Measurements from ENCODE around the gene MAGI1.

Gene MAGI1

DNA sequence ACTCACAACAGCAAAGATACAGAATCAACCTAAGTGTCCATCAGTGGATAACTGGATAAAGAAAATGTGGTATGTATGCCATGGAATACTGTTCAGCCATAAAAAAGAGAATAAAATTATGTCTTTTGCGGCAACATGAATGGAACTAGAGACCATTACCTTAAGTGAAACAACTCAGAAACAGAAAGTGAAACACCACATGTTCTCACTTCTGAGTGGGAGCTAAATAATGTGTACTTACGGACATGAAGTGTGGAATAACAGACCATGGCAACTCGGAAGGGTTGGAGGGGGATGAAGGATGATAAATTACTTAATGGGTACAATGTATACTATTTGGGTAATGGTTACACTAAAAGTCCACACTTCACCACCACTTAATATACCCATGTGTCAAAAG, 600.6 kb downstream of the MAGI1 start:
- no peak for DNase-seq

- DNase-seq: peak; percentile 2
These were observed 602.1 kb downstream of the MAGI1 start for GRCh38 chr3:65436580-65436979.

GRCh38 chr3:65433480-65433879, 605.2 kb downstream of the MAGI1 start:
- no peak for DNase-seq

GRCh38 chr3:65432388-65433003, 606.2 kb downstream of the MAGI1 start:
- DNase-seq: no peak

DNA sequence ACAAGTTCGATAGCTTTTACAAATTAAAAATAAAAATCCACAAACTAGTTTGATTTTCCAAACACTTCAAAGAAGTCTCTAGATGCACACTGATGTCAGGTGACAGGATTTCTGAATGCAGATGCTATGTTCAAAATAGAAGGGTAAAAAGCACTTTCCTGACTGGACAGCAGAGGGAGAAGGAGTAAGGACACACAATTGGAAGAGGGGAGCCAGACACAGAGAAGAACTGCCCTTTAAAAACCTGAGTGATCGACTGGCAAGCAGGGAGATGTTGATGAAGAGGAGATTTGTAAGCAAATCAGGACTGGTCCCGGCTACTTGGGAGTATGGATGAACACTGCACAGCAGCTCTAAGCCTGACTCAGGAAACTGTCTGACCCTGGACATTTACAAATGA, 612.8 kb downstream of the MAGI1 start:
- DNase-seq: no peak

DNA sequence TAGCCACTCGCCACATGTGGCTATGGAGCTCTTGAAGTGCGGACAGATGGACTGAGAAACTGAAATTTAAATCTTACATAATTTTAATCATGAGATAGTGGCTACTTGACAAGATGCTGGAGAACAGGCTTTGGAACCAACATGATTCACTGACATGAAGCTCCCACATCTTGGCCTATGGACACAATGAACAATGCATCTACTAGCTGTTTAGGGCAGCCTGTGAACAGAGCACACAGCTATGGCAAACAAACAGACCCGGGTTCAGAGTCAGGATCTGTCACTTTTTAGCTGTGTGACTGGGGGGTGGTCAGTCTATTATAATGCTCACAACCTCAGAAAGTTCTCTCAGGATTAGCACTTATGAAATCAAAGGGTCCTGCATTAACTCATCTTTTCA, 616.6 kb downstream of the MAGI1 start:
- DNase-seq: no peak

DNA sequence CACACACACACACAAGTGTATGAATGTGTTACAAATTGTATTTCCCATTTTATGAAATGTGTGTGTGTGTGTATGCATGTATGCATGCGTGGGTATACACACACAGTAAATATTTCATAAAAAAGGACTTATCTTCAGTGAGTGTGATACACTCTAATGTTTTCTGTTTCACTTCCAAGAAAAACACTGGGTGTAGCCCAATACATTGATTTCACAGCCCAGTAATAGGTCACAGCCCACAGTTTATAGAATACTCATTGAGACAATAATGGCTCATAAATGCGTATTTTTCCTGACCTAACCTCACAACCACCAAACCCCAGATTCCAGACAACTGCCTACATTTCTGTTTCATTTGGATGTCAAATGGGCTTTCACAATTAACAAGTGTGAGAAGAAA, 619.5 kb downstream of the MAGI1 start:
- DNase-seq: no peak

DNA sequence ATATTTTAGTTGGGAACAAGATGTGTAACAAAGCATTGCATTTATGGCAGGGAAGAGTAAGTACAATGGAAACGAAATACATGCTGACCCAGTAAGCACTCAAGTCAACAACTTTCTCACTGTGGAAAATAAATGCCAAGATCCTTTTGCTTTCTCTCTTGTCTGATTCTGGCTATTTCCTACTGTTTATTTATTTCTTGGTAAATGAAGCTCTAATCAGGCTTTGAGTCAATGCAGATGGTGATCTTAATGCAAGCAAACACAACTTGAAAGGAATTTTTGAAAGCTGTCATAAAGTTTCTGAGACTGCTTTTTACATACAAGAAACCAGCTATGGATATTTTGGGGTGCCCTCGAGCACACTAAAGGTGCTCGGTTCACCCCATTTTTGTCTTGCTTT, 624.8 kb downstream of the MAGI1 start:
- no peak for DNase-seq

- peak; percentile 36 for DNase-seq
These were observed 626.1 kb downstream of the MAGI1 start for GRCh38 chr3:65412588-65412987.

GRCh38 chr3:65411367-65411766, 627.4 kb downstream of the MAGI1 start:
- DNase-seq: no peak

- DNase-seq: no peak
These were observed 629.5 kb downstream of the MAGI1 start for GRCh38 chr3:65409176-65409569.

GRCh38 chr3:65408531-65409175, 630.1 kb downstream of the MAGI1 start:
- no peak for DNase-seq

- no peak for DNase-seq
These were observed 632.2 kb downstream of the MAGI1 start for GRCh38 chr3:65406470-65406869.

DNA sequence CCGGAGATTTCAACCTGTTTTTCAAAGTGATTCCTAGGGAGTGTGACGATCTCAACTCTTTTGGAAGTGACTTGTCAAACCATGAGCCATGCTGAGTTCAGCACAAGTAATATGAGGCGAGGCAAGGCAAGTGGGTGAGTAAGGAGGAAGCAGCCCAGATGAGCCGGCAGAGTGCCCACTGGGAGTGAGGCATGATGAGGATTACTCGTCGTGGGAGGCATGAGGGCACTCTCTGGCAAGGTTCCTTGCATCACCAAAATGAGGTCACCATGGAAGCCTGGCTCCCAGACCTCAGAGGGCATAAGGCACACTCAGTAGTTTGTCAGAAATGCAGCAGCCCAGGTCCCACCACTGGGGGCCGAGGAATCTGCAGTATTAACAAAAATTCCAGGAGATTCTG, 636.1 kb downstream of the MAGI1 start:
- DNase-seq: no peak

DNA sequence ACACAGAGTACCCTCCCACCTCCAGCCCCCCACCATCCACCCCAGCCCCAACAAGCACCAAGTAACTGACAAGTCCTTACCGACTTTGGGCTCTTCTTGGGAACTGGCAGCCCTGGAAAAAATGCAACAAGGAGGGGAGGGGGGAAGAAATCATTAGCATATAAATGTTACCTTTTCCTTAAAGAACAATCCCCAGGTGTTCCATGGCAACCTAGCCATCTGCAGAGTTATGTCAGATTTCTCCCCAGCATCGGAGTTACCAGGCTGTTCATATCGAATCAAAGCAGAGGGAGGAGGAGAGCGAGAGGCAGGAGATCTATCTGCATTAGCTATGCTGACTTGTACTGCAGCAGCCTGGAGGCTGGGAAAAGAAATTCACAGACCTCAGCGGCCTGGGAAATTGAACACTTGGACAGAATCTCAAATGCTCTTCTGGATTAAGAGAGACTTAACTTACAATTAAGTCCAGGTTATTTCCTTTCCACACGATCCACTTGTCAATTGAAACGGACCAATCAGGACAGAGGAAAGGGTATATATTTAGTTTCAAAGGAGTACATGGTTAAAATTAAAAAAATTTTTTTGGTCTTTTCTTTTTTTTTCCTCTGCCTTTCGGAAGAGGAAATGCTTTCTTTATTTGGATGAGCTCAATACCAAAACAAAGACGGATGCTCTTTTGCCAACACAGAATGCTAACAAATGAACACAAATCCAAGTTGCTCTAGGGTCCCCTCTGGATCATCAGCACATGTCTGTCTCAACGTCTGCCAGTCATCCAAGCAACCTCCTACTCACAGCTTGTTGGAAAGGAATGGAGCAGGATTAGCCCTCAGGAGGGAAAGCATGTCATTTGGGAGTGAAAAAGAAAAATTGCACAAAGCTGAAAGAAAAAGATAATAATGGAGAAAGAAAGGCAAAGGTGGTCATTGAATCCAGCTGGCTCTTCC, 637.1 kb downstream of the MAGI1 start:
- no peak for DNase-seq

DNA sequence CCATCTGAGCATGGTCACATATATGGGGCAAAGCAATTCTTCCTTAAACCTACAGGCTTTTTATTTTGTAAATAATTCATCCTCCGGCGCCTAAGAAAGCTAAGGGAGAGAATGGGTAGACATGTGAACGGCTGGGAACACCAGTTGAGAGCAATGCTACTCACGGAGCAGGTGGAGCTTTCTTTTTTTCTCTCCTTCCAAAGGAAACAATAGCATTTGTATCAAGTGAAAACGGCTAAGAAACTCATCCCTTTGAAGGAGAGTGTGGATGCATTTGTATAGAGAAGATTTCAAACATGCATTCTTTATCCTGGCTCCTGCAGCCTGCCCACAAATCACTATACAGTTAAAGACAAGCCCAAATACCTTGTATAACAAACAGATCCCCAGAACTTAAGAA, 637.8 kb downstream of the MAGI1 start:
- no peak for DNase-seq

- no peak for DNase-seq
These were observed 639.8 kb downstream of the MAGI1 start for GRCh38 chr3:65398953-65399352.

- DNase-seq: no peak
These were observed 642.6 kb downstream of the MAGI1 start for GRCh38 chr3:65396078-65396477.

DNA sequence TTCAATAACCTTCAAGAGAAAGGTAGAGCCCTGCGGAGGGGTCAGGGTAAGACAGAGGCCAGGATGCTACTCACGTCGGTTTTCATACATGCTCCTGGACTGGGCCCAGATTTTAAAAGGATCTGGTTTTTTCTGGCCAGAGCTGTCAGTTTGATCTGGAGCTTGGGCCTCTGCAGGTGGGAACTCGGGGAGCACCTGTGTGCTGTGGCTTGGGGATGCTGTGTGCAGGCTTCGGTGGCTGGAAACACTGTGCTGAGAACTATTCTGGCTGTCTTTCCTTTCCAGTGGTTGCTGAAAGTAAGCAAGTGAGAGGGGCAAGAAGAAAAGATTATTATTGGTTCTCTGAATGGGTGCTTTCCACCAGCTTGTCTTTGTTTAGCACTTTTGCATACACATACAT, 647.6 kb downstream of the MAGI1 start:
- DNase-seq: no peak

DNA sequence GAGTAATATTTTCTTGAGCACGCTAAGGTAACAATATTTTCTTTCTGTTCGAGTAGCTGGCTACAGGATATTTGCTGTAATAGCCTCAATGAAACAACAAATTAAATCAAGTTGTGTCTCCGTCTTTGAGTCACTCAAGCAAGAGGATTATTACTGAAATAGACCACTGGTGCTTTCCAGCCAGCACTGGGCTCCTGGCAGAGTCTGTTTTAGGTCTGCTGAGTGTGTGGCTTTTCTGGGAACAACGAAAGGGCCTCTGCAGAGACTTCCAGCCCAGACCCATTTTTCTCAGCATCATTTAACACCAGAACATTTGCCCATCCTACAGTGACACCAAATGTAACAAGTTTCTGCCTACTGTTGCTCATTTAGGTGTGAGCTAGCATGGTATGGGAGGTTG, 652.9 kb downstream of the MAGI1 start:
- no peak for DNase-seq

- DNase-seq: no peak
These were observed 657.2 kb downstream of the MAGI1 start for GRCh38 chr3:65381496-65382010.

GRCh38 chr3:65379223-65379622, 659.5 kb downstream of the MAGI1 start:
- no peak for DNase-seq

DNA sequence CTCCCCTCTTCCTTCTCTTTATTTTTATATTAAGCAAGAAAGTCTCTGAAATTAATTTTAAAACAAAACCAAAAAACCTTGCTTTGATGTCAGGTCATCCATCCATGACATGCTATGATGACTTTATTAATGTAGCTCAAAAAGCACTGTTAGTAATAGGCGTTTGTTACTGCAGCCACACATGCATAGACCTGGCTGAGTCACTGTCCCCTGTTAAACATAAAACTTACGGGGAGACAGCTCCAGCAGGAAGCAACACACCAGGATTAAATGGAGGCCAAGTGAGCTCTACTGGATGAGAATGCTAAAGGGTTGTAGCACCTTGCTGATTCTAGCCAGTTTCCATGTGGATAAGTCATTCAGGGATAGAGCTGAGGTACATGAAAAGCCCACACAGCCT, 661.1 kb downstream of the MAGI1 start:
- DNase-seq: no peak

DNA sequence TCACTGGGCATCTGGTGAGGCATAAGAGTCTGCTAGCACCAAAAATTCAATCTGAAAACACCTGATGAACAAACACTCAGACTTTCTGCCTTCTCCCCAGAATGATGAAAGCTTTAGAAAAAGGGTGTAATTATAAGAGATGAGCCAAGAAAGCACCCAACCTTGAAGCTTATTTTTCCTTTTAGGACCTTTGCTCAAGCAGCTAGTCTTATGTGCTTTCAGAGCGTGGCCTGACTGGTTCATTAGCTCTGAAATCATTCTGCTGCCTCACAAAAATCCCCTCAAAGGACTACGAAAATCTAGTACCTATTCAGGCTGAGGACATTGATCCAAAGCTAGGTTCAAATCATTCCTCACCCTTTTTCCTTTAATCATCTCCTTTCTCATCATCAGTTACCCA, 662.3 kb downstream of the MAGI1 start:
- no peak for DNase-seq
